GM13976 (cell line): ENCODE results near the gene ITGBL1.
A peak's percentile ranks its signal among the peaks of the same experiment; 100 is the strongest.

Source experiments
- DNase-seq: peaks from one replicate; pipeline ENCODE4 v3.0.0; 2012; ENCODE audit warnings: low spot score
- in situ Hi-C: fragments of 300-500 bp; cut with MboI; formaldehyde crosslinking; loops from one replicate; pipeline ENCODE4 v1.12.0; 2022; ENCODE audit warnings: low sequenced_read_pairs, mixed read lengths, inconsistent platforms; ENCODE audit not compliant: unreplicated experiment
- TF ChIP-seq, protein P1 (sequence below): IDR thresholded peaks from 2 replicates; pipeline ENCODE4 v1.5.1; 2012; ENCODE audit warnings: borderline replicate concordance, mild to moderate bottlenecking; ENCODE audit not compliant: insufficient read depth; ENCODE audit errors: extremely low read depth, missing control alignments, control extremely low read depth

Gene ITGBL1

GRCh38 chr13:101415358-101416174 is 36.9 kb upstream of the ITGBL1 start:
- in situ Hi-C loops: no loop called here
- TF ChIP-seq, protein P1, sequence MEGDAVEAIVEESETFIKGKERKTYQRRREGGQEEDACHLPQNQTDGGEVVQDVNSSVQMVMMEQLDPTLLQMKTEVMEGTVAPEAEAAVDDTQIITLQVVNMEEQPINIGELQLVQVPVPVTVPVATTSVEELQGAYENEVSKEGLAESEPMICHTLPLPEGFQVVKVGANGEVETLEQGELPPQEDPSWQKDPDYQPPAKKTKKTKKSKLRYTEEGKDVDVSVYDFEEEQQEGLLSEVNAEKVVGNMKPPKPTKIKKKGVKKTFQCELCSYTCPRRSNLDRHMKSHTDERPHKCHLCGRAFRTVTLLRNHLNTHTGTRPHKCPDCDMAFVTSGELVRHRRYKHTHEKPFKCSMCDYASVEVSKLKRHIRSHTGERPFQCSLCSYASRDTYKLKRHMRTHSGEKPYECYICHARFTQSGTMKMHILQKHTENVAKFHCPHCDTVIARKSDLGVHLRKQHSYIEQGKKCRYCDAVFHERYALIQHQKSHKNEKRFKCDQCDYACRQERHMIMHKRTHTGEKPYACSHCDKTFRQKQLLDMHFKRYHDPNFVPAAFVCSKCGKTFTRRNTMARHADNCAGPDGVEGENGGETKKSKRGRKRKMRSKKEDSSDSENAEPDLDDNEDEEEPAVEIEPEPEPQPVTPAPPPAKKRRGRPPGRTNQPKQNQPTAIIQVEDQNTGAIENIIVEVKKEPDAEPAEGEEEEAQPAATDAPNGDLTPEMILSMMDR: no peak
- peak; percentile 11 for DNase-seq

GRCh38 chr13:101416181-101417042 is 36.1 kb upstream of the ITGBL1 start, which contains the start of gene NALCN:
TSS of gene NALCN (minus strand) at chr13:101416508. CDS start at chr13:101399126, 17,382 bp downstream.
- TF ChIP-seq, protein P1: no peak
- in situ Hi-C loops: no loop called here
- peak; percentile 18 for DNase-seq

DNA sequence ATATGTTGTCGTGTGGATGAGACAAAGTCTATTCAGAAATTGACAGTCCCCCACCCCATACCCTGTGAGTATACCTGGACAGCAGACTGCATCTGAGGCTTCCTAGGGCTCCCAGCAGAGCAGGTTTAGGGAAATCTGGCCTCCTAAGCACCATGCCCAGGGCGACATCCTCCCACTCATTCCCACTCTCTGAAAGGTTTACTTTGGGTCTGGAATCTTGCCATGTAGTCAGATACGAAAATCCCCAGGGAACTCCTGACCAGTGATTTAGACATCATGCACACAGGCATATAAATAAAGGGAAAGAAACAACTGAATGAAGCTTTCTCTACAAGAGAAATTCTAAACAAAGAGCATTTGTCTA is 35.5 kb upstream of the ITGBL1 start:
- in situ Hi-C loops: no loop called here
- no peak for DNase-seq
- TF ChIP-seq, protein P1: no peak

GRCh38 chr13:101417501-101417900 is 35.0 kb upstream of the ITGBL1 start:
- no peak for DNase-seq
- in situ Hi-C loops: no loop called here
- TF ChIP-seq, protein P1: no peak

DNA sequence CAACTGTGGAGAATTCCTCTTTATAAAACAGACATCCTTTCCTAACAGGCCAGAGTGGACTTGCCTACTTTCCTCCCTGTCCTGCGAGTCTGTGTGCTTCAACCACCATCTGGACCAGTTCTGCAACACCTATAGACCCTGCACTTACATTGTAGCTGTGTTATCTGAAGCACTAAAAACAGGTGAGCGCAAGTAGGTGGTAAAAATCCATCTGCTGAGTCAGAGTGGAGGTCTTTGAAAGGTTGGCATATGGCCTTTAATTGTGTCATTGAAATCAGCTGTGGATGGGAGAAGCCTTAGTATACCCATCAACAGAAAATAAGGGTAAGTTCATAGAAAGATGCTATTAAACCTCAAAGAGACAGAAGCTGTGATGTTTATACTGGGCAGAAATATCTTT is 28.6 kb upstream of the ITGBL1 start:
- TF ChIP-seq, protein P1: no peak
- no peak for DNase-seq
- in situ Hi-C loops: no loop called here

- DNase-seq: no peak
- in situ Hi-C loops: no loop called here
- TF ChIP-seq, protein P1: no peak
Observed at GRCh38 chr13:101424381-101425155, 27.9 kb upstream of the ITGBL1 start.
